Transverse colon (tissue), 4 donors: Measurements from ENCODE around the gene ATRN. TPM values are rescaled to one million over a fixed set of nuclear protein-coding genes. Genes with fewer than 3 reads are reported as not detected.

ENCODE experiments used
- DNase-seq: peaks from one replicate; pipeline ENCODE4 v3.0.0-alpha.2; 2019
- H3K27ac ChIP-seq, 4 donors: fragments of 200-600 bp; sonication (generic); 2 replicates each; pipeline ENCODE4 v1.5.1; 2016 to 2018; ENCODE audit warnings: inconsistent platforms in 4 of 4
- H3K27me3 ChIP-seq: fragments of 200-600 bp; sonication (generic); 2 replicates; pipeline ENCODE4 v1.5.1; 2017; ENCODE audit warnings: inconsistent platforms
- H3K36me3 ChIP-seq, 4 donors: fragments of 200-600 bp; sonication (generic); 2 replicates each; pipeline ENCODE4 v1.5.1; 2017 to 2019; ENCODE audit warnings: inconsistent platforms in 4 of 4
- H3K4me1 ChIP-seq, 4 donors: fragments of 200-600 bp; sonication (generic); 2 replicates each; pipeline ENCODE4 v1.5.1; 2017 to 2020; ENCODE audit warnings: inconsistent platforms in 4 of 4
- H3K4me3 ChIP-seq, 4 donors: fragments of 200-600 bp; sonication (generic); 1 replicate in 1 of 4; 2 replicates in 3 of 4; pipeline versions ENCODE4 v1.5.1 to v1.6.1; 2017 to 2019; ENCODE audit warnings: inconsistent platforms in 4 of 4
- H3K9me3 ChIP-seq, 2 donors: fragments of 200-600 bp; sonication (generic); 2 replicates each; pipeline ENCODE4 v1.5.1; 2017 to 2019; ENCODE audit warnings: inconsistent platforms in 2 of 2
- EP300 ChIP-seq: sonication (generic); formaldehyde crosslinking; IDR thresholded peaks from one replicate; pipeline ENCODE4 v1.6.1; 2017; ENCODE audit warnings: antibody characterized with exemption, low read depth
- POLR2A ChIP-seq: fragments of 450-650 bp; IDR thresholded peaks from one replicate; pipeline ENCODE4 v1.6.1; 2016; ENCODE audit warnings: antibody characterized with exemption, mild to moderate bottlenecking, moderate library complexity
- POLR2AphosphoS5 ChIP-seq, 3 donors: sonication (generic); formaldehyde crosslinking; IDR thresholded peaks; one replicate each; pipeline ENCODE4 v1.6.1; 2016; ENCODE audit warnings: antibody characterized with exemption in 3 of 3
- WGBS, 2 donors: methylation state at CpG; one replicate each; pipeline ENCODE4 v1.1.5; 2018; ENCODE audit warnings: low coverage in 1 of 2; 5-methylcytosine and 5-hydroxymethylcytosine counted together
- in situ Hi-C, 4 donors: fragments of 200-750 bp; cut with MboI; loops; one replicate each; pipeline versions ENCODE4 v1.15.0 to v1.15.1; 2017; ENCODE audit warnings: low sequenced_read_pairs in 3 of 4, low pct_ligation_motif_present in 1 of 4, low pct_unique_long_range_greater_than_20kb in 1 of 4
- intact Hi-C: fragments of 100-400 bp; cut with DNase I; formaldehyde crosslinking; loops from one replicate; pipeline ENCODE4 v1.15.1; 2023; ENCODE audit warnings: low total_unique reads
- total RNA-seq, 4 donors: library from RNA; depleted of rRNA; stranded (reverse); fragments of >200 nt; gene quantifications; one replicate each; pipeline ENCODE4 v1.1.0, GENCODE V29; 2016
- TF ChIP-seq, protein P1 (sequence below), 5 experiments: fragments of 200-600 bp in 3 of 5; fragments of 450-650 bp in 2 of 5; sonication (generic) in 3 of 5; IDR thresholded peaks; 1 replicate in 2 of 5; 2 replicates in 3 of 5; pipeline ENCODE4 v1.5.1; 2016 to 2017; ENCODE audit warnings: antibody characterized with exemption in 5 of 5, inconsistent platforms in 3 of 5, mild to moderate bottlenecking in 2 of 5, moderate library complexity in 1 of 5

The ATRN gene
- total RNA-seq, 4 donors from 2014 or later = 6.8 to 24.7 (median 15.9) TPM

DNA sequence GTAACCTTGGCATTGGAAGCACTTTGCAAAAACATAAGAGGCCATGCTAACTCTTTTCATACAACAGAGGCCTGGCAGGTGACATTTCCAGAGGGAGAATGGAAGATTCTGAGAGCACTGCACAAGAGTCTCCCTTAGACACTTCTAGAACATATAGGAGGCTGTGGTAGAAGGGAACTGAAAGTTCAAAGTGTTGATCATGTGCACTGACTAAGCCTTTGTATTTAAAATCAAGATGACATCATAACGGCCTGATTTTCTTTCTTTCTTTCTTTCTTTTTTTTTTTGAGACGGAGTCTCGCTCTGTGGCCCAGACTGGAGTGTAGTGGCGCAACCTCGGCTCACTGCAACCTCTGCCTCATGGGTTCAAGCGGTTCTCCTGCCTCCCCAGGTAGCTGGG, 36.6 kb upstream of the ATRN start:
- in situ Hi-C loops (no loop called here), intact Hi-C loops (no loop called here)
- no peak for DNase-seq

DNA sequence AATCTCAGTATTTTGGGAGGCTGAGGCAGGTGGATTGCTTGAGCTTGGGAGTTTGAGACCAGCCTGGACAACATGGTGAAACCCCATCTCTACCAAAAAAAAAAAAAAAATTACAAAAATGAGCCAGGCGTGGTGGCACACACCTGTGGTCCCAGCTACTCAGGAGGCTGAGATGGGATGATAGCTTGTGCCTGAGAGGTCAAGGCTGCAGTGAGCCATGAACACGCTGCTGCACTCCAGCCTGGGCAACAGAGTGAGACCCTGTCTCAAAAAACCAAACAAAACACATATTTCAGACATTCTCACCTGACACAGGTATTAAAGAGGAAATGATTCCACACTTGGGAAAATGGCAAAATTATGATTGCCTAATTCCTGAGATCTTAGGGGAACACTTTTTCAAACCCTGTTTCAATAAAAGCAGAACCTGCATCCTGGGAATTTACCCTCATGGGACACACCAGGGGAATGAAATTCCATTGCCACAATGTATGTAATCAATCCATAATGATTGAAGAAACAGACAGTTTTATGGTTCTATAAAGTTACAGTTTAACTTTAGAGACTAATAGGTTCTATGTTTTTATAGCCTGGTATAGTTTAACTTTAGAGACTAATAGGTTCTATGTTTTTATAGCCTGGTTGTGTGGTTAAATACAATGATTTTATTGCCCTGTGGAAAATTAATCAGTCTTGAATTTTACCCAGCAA, 33.8 kb upstream of the ATRN start:
- TF ChIP-seq EP300 (no peak), POLR2AphosphoS5 (IDR thresholded peaks at IDR 0.05) (no peak), POLR2A (no peak)
- TF ChIP-seq, protein P1, sequence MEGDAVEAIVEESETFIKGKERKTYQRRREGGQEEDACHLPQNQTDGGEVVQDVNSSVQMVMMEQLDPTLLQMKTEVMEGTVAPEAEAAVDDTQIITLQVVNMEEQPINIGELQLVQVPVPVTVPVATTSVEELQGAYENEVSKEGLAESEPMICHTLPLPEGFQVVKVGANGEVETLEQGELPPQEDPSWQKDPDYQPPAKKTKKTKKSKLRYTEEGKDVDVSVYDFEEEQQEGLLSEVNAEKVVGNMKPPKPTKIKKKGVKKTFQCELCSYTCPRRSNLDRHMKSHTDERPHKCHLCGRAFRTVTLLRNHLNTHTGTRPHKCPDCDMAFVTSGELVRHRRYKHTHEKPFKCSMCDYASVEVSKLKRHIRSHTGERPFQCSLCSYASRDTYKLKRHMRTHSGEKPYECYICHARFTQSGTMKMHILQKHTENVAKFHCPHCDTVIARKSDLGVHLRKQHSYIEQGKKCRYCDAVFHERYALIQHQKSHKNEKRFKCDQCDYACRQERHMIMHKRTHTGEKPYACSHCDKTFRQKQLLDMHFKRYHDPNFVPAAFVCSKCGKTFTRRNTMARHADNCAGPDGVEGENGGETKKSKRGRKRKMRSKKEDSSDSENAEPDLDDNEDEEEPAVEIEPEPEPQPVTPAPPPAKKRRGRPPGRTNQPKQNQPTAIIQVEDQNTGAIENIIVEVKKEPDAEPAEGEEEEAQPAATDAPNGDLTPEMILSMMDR (IDR thresholded peaks at IDR 0.05) = no peak
- no peak for DNase-seq
- in situ Hi-C loops = no loop called here
- Histone ChIP-seq H3K4me1 (peaks cover 0 to 7% (median 0%) of the 10 kb centered on the region in 4 donors), H3K27me3 (peaks cover 65% of the 10 kb centered on the region), H3K4me3 (no peak overlapping the region), H3K27ac (no peak overlapping the region), H3K36me3 (no peaks in the 10 kb centered on the region), H3K9me3 (no peaks in the 10 kb centered on the region)
- intact Hi-C loops = no loop called here
- WGBS, 2 donors = 42 to 59% methylated on average over 2 of the region's 2 CpGs

More for the DNA sequence above, 36.6 kb upstream of the ATRN start:
- Histone ChIP-seq H3K9me3 (no peaks in the 10 kb centered on the region), H3K27me3 (peaks cover 81% of the 10 kb centered on the region), H3K36me3 (no peaks in the 10 kb centered on the region), H3K4me3 (no peak overlapping the region), H3K27ac (no peak overlapping the region), H3K4me1 (peaks cover 0 to 7% (median 0%) of the 10 kb centered on the region in 4 donors)
- TF ChIP-seq POLR2AphosphoS5 (IDR thresholded peaks at IDR 0.05) (no peak), POLR2A (no peak), EP300 (no peak)
- TF ChIP-seq, protein P1 (IDR thresholded peaks at IDR 0.05) = no peak
- WGBS, 2 donors = 80 to 82% methylated on average over 5 to 6 of the region's 6 CpGs

DNA sequence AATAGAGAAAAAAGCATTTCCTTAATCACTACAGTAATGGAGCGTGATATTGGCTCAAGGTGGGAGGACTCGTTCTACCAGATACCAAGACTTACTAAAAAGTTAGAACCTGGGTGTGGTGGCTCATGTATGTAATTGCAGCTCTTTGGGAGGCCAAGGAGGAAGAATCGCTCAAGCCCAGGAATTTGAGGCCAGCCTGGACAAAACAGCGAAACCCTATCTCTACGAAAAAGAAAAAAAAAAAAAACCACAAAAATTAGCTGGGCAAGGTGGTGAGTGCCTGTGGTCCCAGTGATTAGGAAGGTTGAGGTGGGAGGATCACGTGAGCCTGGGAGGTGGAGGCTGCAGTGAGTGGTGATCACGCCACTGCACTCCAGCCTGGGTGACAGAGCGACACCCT, 24.0 kb upstream of the ATRN start:
- 69 to 72% methylated on average over 8 of the region's 8 CpGs for WGBS, 2 donors
- H3K27ac ChIP-seq = no peak overlapping the region
- H3K9me3 ChIP-seq = no peaks in the 10 kb centered on the region
- H3K4me3 ChIP-seq = no peak overlapping the region
- no peaks in the 10 kb centered on the region for H3K36me3 ChIP-seq
- peaks cover 97% of the 10 kb centered on the region for H3K27me3 ChIP-seq
- intact Hi-C loops = no loop called here
- DNase-seq = no peak
- peaks cover 0 to 6% (median 0%) of the 10 kb centered on the region in 4 donors for H3K4me1 ChIP-seq
- in situ Hi-C loops = no loop called here
- no peak for TF ChIP-seq POLR2A
- TF ChIP-seq, protein P1 (IDR thresholded peaks at IDR 0.05) = no peak
- no peak for TF ChIP-seq POLR2AphosphoS5 (IDR thresholded peaks at IDR 0.05)
- TF ChIP-seq EP300 = no peak

DNA sequence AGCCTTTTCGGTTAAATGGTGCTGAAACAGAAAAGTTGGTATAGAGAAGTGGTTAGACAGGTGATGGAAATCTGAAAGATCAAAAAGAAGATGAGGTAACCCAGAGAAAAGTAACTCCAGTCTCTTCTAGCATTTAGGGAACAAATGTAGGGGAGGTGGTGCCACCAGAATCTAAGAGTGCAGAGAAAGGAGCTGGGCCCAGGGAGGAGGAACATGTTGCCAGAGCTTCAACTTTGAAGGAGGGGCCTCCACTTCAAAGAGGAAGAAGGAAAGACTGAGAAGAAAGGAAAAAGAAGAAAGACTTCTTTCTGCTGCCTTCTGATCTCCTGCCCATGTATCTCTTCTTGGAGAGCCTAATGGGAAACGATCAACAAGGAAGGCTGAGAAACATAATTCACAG, 23.5 kb upstream of the ATRN start:
- Histone ChIP-seq H3K9me3 (no peaks in the 10 kb centered on the region), H3K4me1 (peaks cover 0 to 9% (median 0%) of the 10 kb centered on the region in 4 donors), H3K36me3 (no peaks in the 10 kb centered on the region), H3K27ac (no peak overlapping the region), H3K27me3 (peaks cover 97% of the 10 kb centered on the region), H3K4me3 (no peak overlapping the region)
- no peak for TF ChIP-seq POLR2AphosphoS5 (IDR thresholded peaks at IDR 0.05)
- no peak for TF ChIP-seq POLR2A
- no peak for DNase-seq
- WGBS, 2 donors = 78 to 85% methylated on average over 2 of the region's 2 CpGs
- in situ Hi-C loops (no loop called here), intact Hi-C loops (no loop called here)

DNA sequence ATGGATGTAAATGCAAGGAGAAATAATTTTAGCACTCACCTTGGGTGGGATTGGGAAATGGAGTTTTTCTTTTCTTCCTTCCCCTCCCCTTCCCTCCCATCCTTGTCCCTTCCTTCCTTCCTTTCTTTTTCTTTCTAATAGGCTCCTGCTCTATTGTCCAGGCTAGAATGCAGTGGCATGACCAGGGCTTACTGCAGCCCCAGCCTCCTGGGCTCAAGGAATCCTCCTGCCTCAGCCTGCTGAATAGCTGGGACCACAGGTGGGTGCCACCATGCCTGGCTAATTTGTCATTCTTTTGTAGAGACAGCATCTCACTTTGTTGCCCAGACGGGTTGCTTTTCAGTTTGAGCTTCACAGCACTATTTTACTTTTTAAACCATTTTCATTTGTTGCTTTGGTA, 21.5 kb upstream of the ATRN start:
- DNase-seq = no peak
- no peaks in the 10 kb centered on the region for H3K9me3 ChIP-seq
- intact Hi-C loops (no loop called here), in situ Hi-C loops (no loop called here)
- H3K27ac ChIP-seq = no peak overlapping the region
- H3K36me3 ChIP-seq = no peaks in the 10 kb centered on the region
- H3K27me3 ChIP-seq = peaks cover 95% of the 10 kb centered on the region
- TF ChIP-seq POLR2AphosphoS5 (IDR thresholded peaks at IDR 0.05) = no peak
- TF ChIP-seq, protein P1 (IDR thresholded peaks at IDR 0.05) = no peak
- no peak for TF ChIP-seq POLR2A
- no peak for TF ChIP-seq EP300
- 63 to 88% methylated on average over 1 of the region's 1 CpG for WGBS, 2 donors
- H3K4me1 ChIP-seq = peaks cover 0 to 9% (median 0%) of the 10 kb centered on the region in 4 donors
- no peak overlapping the region for H3K4me3 ChIP-seq
